GM21528 (cell line): ENCODE results near the gene SMIM36.
"Not testable (repeated sequence)": the region's sequence is repeated elsewhere in the genome, so short reads cannot be mapped to it uniquely, and the experiment has no call there.

Experiments
- ATAC-seq: cut with Tn5 transposase; IDR thresholded peaks from one replicate; pipeline ENCODE4 v1.9.1; 2021; ENCODE audit warnings: mild to moderate bottlenecking, moderate library complexity; ENCODE audit not compliant: unreplicated experiment, low FRiP score

SMIM36 gene

GRCh38 chr17:55513885-55514590, 2.8 kb upstream of the SMIM36 start:
- ATAC-seq: peak; percentile 67

GRCh38 chr17:55507669-55508068, 3.6 kb downstream of the SMIM36 start:
- ATAC-seq: not testable (repeated sequence)

- not testable (repeated sequence) for ATAC-seq
Measured at GRCh38 chr17:55501626-55502025, 9.6 kb downstream of the SMIM36 start.

GRCh38 chr17:55500103-55500502, 11.1 kb downstream of the SMIM36 start:
- ATAC-seq: no peak

DNA sequence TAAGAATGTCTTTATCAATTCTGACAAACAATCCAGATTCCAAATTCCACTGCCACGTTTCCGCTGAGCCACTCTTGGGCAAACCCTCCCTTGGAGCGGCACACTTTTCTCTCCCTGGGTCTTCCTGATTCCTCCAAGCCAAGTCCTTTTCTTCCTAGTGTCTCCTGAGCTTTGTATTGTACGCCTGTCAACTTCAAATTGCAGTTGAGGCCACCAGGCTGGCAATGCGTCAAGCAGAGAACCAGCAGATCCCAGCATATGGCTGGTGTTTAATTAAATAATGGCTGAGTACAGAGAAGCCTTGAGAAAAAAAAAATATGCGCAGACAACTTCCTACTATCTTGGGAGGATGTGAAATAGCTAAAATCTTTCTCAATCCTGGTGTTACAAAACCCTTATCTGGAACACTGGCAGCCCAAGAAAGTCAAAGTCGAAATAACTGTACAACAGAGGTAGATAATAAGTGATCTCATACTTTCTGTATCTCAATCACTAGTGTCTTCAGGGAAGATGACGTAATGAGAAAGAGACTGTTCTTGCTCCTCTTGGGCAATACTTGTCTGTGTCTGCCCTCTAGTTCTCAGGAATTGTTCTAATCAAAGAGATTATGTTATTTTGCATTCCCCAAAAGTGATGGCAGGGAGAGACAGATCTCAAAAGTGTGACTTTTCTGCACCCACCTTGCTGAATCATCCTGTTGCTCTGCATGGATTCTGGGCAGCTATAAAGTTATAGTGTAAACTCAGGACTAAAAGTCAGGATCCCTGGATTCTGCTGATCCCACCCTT, 15.0 kb downstream of the SMIM36 start:
- ATAC-seq: no peak

DNA sequence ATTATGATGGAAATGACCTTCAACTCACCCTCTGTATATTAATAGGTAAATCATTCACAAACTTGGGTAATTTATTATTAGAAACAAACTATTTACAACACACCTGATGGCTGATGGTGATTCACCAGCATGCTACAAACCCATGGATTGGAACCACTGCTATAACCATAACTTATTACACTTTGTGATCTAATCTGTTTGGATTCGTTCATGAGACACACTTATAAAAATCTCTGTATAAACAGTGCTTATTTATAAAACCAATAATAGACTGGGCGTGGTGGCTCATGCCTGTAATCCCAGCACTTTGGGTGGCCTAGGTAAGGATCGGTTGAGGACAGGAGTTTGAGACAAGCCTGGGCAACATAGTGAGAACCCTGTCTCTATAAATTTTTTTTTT, 16.0 kb downstream of the SMIM36 start:
- ATAC-seq: no peak

DNA sequence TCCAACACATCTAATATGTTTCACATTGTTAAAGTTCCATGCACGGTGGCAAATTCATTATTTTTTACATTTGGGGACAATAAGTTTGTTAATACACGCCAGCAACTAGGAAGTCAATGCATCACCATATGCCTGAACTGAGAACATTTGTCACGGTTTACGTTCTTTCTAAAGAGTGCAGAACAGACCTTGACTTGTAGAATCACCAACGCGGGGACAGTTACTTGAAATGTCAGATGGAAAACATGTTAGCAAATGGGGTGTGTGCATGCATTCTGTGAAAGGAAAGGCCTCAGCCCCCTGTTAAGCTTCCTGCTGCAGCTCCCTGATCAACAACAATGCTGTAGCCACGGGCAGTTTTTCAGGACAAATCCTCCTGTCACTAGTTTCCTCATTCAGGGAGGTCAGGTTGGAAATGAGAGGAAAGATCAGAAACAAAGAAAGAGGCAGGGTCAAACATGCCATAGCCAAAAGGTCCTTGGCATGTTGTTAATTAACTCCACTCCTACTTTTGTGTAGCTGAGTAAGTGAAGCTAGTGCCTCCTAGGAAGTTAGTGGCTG, 18.4 kb downstream of the SMIM36 start:
- ATAC-seq: no peak

- no peak for ATAC-seq
Measured at GRCh38 chr17:55490376-55490775, 20.9 kb downstream of the SMIM36 start.

DNA sequence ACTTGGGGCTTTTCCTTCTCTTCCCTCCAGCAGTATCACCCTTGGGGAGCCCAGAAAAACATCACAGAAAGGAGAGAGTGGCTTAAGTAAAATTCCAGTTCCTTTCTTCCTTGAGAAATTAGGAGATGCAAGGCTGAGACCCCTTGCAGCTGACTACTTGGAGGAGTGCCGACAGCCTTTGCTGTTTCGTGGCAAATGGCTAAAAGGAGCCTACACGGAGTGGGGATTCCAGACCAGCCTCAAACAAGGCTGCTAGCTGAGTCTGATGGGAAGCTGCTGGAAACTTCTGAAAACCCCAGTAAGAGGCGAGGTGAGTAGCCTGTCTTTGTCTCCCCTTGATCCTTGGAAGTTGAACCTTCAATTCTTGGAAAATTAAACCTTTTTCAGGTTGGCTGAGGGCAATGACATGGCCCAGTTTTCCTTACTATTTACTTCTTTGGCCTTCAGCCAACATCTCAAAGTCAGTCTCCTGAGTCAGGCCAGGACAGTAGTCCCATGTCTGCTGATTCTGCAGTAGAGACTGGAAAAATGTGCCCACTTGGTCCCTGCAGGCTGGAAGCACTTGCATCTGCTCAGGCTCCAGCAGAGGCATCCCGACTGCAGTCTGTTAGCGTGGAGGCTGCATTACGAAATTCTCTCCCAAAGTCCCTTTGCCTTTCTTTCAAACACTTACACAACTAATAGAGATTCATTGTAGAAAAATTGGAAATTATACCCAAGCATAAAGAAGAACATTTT, 23.4 kb downstream of the SMIM36 start:
- ATAC-seq: no peak

GRCh38 chr17:55484575-55484974, 26.7 kb downstream of the SMIM36 start:
- no peak for ATAC-seq

DNA sequence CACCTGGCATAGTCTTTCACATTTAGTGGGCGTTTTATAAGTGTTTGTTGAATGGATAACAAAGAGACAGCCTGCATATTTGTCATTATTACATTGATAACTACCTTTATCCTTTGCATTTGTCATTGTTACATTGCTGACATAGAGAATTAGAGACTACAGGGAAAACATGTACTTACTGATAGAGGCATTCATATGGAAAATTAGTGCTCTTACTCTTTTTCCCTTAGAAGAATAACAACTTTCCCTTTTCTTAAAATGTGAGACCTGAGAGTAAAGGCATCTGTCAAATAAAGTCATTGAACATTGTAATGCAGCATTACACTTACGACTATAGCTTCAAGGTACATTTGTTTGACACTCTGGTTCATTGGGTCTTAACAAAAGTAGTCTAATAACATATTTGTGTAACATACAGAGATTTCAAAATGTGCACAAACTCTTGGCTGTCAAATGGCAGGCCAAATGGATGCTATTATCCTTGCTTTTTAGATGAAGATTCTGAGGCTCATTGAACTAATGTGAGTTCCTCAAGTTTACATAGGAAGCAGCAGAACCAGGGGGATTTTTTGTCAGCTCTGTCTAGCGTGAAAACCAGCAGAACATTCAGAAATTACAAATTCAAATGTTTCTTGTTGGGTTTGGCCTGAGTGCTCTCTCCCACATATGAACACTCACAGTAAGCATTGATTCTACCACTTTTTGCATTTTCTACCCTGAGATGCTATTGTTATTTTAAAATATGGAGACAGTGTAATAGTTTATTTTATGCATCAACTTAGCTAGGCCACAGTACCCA, 28.5 kb downstream of the SMIM36 start:
- ATAC-seq: no peak

DNA sequence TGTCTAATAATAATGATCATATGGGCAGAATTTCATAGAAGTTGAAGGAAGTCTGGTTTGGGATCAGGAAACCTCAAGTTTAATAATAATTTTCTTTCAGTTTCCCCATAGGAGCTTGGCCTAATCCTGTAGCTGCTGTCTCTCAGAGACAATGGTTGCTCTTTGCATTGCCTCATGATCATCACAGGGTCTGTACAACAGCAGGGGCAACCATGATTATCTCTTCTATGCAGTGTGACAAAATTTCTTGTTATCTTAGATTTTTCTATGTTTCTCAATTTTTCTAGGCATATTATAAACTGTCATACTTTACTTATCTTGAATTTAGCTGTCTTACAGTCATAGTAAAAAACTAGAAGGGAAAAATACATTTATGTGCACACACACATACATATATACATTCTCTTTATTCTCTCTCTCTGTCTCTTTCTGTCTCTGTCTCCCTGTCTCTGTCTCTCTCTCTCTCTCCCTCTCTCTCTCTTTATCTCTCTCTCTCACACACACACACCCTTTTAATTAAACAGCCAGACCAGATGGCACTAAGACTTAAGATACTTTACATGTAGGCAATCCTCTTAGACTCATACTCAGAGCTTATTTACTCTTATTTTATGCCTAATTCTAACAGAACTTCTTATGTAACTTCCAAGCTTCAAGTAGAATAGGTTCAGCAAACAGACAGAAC, 30.5 kb downstream of the SMIM36 start:
- ATAC-seq: no peak

- no peak for ATAC-seq
Measured at GRCh38 chr17:55479903-55480302, 31.3 kb downstream of the SMIM36 start.

DNA sequence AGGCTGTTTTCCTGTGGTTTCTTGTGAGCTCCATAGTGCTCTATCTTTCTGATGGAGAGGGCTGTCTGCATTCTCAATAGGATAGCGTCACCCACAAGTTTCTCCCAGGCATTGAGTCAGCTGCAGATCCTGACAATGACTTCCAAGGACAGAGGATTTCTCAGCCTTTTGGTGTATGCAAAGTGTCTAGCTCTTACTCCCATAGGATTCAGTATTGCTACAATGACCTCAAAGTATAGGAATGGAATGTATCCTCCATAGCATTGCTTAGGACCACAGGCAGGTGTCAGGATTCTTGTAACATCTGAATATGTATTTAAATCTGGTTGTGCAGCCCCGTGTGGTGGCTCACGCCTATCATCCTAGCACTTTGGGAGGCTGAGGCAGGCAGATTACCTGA, 32.3 kb downstream of the SMIM36 start:
- ATAC-seq: no peak

DNA sequence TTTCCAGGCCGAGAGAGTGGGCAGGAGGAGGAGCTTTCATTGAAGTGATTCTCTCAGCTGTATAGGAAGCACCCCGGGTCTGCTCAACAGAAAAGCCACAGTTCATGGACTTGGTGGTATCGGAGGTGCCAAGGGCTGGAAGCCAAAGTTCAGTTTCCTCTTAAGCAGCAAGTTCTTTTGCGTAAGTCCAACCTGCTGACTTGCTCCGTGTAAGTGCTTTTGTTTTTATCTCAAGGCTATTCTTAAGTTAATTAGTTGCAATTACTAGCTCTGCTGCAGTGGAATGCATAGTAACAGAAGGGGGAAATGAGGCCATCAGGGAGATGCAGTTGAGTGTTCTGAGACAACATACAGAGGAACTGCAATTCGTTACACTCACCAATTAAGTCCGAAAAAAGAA, 44.6 kb downstream of the SMIM36 start:
- ATAC-seq: no peak

GRCh38 chr17:55465771-55466170, 45.5 kb downstream of the SMIM36 start:
- not testable (repeated sequence) for ATAC-seq

DNA sequence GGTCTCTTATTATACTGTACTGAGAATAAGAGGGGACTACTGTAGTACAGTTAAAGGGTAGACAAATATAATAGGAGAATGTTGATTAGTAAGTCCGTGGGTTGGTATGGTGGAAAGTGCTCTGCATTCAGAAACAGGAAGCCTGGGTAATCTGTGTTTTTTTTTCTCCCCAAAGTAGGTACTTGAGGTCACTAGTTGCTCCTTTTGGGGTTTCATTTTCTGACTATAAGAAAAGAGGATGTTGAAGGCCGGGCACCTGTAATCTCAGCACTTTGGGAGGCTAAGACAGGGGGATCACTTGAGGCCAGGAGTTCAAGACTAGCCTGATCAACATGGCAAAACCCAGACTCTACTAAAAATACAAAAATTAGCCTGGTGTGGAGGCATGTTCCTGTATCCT, 47.7 kb downstream of the SMIM36 start:
- peak; percentile 85 for ATAC-seq

DNA sequence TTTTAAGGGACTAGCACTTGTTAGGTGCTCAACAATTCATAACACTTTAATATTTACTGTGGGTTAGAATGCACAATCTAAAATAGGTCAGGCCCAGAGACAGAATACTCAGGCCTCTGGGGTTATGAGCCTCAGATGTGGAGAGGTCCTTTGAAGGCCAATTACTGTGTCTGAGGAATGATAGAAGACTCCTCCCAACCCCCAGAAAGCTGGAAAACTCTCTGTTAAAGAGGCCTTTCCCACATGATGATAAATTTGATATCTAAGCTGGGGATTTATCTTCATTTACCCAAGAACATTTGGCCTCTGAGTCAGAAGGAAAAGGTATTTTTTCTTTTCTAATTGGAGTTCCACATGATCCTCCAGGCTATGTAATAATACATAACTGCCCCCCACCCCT, 48.5 kb downstream of the SMIM36 start:
- no peak for ATAC-seq

- no peak for ATAC-seq
Measured at GRCh38 chr17:55462234-55462633, 49.0 kb downstream of the SMIM36 start.

DNA sequence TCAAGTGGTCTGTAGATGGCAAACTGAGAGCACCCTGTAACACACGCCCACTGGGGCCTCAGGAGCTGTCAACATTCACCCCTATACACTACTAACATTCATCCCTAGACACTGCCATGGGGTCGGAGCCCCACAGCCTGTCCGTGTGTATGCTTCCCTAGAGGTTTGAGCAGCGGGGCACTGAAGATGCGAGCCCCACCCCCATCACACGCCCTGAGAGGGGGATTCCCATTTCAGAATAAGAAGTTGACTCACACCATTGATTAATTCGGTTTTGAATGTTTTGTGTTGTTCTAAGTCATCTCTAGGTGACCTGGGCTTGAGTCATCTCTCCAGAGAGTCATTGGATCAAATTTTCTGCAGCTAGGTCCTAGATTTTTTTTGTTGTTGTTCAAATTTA, 52.3 kb downstream of the SMIM36 start:
- no peak for ATAC-seq
